Activated CD4-positive, alpha-beta T cell treated with anti-CD3 and anti-CD28 coated beads, Interleukin-2, Interleukin-4, amounts not matched to agents 100 ng/mL and 50 ng/mL, durations not matched to agents 16 hours and 8 hours (primary cell): ENCODE results near the gene TAF4.
"Not testable (repeated sequence)": the region's sequence is repeated elsewhere in the genome, so short reads cannot be mapped to it uniquely, and the experiment has no call there.

Source experiments
- DNase-seq: peaks from one replicate; pipeline ENCODE4 v3.0.0-alpha.2; 2020; ENCODE audit warnings: low spot score

The TAF4 gene

DNA sequence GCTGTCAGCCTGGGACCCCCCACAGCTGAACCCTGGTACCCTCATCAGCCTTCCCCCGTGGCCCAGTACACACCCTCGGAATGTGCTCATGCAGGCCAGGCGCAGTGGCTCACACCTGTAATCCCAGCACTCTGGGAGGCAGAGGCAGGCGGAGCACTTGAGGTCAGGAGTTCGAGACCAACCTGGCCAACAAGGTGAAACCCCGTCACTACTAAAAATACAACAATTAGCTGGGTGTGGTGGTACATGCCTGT lies 9.9 kb downstream of the TAF4 start:
- DNase-seq = not testable (repeated sequence)

DNA sequence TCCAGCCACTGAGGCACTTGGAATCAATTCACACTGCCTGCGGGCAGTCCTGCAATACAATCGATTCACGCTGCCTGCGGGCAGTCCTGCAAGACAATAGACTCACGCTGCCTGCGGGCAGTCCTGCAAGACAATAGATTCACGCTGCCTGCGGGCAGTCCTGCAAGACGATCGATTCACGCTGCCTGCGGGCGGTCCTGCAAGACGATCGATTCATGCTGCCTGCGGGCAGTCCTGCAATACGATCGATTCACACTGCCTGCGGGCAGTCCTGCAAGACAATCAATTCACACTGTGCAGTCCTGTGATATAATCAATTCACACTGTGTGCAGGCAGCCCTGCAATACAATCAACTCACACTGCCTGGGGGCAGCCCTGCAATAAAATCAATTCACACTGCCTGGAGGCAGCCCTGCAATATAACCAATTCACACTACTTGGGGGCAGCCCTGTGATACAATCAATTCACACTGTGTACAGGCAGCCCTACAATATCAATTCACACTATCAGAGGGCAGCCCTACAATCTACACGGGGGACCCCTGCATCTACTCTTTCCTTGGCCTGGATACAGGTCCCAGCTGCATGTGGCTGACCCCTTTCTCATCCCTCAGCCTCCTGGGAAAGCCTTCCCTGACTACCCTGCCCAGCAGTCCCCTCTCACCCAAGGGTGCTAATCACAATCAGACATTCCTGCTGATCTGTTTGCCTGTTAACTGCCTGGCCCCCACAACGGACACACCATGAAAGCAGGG lies 10.4 kb downstream of the TAF4 start:
- no peak for DNase-seq

DNA sequence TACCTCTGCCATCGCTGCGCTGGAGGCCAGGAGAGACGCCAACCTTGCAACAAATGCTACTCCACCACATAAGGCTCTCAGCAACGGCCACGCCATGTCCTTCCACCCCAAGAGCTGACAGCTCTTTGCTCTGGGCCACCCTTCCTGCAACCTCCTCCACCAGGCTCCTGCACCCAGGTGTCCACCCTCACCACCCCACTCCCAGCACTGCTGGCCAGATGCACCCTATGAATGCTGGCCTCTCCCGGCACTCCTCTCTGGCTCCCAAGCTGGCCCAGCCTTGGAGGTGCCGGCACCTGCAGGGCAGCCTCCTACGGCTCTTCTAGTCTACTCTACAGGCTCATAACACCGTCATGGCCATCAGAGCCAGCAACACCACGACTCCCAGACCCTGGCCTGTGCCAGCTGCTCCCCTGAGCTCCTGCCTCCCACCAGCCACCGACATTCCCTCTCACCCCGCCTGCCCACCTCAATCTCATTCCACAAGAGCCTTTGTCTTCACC lies 11.2 kb downstream of the TAF4 start:
- no peak for DNase-seq

DNA sequence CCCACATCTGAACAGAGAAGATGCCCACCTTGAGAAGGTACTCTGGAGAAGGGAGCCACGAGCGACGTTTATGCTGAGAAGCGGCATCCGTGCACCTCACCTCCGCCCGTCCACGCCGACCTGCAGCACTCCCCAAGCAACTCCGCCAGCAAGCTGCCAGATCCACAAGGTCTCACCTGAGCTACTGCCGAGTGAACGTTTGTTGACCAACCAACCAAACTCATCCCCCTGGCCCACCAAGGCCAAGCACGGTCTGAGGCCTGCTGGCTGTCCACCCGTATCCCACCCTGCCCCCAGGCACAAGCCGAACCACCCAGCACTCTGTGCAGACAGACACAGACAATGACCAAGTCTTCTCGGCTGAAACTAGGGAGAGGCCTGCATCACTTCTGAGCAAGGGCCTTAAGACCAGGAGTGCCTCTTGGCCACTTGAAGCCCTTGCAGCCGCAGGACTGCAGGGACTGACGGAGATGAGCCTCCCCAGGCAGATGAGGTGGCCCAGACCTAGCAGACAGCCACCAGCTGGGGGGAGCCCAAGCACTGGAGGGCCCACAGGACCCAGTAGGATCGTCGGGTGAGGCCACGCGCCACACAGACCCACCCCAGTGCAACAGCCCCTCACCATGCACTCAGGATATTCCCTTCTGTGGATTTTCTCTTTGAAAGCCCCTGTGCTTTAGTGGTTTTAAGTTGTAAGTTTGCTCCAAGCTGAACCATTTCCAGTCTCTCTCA lies 12.1 kb downstream of the TAF4 start:
- DNase-seq = no peak

DNA sequence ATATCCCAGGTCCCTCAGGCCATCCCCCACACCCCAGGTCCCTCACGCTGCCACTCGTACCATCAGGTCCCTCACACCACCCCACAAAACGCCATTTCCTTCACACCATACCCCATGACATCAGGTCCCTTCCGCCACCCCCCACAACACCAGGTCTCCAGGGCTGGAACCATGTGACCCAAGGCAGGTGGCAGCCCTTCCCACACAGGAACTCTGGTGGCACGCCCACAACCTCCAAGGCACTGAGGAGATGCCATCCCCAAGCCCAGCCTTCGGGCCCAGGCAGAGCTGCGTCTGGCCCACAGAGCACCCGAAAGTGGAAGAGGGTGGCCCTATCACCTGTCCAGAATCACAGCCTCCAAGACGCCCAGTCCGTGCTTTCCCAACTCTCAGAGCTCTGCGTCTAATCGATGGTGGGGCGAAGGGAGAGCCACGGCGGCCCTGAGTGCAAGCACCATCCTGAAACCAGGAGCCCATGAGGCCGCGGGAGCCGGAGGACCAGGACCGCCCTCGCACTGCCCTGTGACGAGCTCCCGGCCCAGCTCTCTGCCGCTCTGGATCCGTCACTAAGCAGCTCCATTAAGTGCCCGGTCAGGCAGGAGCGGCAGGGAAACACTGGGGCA lies 12.7 kb downstream of the TAF4 start:
- DNase-seq = no peak

DNA sequence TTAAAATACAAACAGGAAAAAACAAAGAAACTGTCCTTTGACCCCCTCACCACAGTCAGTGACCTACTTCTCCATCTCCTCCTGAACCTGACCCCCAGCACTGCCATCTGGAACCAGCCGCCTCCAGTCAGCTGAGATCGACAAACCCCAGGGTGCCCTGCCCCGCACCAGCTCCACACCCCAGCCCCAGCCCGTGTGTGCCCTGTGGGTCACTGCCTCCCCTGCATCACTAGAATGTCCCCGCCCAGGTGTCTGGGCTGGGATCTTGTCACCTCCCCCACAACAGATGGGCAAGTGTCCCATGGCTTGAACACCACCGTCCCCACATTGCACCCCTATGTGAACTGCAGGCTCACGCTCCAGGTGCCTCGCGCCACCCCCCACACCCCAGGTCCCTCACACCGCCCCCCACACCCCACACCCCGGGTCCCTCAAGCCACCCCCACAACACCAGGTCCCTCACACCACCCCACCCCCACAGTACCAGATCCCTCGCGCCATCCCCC lies 13.3 kb downstream of the TAF4 start:
- DNase-seq = no peak

DNA sequence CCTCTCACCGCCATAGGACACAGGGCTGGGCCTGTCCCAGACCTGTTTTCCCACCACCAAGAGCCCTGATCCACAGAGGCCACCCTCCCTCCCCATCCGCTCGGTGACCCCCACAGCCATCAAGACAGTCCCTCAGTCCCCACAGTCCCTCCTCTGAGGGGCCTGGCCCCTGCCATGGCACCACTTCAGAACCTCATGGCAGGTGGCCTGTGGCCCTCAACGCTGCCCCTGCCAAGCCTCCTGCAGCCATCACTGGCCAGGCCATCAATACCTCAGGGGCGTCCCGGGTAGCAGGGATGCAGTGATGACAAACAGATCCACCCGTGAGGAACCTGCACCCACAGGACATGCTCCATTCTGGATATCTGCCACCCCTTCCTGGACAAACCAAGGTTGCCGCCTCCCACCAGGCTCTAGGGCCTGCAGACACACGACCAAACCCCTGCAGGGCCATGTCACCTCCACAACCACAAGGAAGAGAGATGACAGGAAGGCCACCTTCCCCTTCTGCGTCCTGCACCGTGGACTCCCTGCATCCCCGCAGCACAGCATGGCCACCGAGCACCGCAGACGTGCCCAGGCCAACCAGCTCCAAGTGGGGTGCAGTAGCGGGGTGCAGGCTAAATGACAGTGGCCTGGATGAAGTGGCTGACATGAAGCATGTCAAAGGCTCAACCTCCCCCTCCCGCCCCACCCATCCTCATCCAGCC lies 14.0 kb downstream of the TAF4 start:
- DNase-seq = no peak

DNA sequence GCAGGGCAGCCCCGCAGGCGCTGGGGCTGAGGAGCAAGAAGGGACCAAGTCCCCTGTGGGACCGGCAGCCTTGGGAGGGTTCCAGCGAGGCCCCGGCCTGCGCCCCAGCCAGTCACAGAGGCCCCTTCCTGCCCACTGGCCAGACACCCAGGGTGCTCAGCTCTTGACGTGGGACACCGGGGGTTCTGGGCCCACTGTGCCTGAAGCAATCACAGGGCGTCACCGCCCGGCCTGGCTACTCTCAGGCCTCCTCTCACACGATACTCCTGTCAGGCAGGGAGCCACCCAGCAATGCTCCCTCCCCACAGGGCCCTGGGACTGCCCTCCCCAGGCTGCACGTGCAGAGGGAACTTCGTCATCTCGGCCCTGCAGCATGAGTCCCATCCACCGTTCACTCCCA lies 14.5 kb downstream of the TAF4 start:
- DNase-seq = no peak

DNA sequence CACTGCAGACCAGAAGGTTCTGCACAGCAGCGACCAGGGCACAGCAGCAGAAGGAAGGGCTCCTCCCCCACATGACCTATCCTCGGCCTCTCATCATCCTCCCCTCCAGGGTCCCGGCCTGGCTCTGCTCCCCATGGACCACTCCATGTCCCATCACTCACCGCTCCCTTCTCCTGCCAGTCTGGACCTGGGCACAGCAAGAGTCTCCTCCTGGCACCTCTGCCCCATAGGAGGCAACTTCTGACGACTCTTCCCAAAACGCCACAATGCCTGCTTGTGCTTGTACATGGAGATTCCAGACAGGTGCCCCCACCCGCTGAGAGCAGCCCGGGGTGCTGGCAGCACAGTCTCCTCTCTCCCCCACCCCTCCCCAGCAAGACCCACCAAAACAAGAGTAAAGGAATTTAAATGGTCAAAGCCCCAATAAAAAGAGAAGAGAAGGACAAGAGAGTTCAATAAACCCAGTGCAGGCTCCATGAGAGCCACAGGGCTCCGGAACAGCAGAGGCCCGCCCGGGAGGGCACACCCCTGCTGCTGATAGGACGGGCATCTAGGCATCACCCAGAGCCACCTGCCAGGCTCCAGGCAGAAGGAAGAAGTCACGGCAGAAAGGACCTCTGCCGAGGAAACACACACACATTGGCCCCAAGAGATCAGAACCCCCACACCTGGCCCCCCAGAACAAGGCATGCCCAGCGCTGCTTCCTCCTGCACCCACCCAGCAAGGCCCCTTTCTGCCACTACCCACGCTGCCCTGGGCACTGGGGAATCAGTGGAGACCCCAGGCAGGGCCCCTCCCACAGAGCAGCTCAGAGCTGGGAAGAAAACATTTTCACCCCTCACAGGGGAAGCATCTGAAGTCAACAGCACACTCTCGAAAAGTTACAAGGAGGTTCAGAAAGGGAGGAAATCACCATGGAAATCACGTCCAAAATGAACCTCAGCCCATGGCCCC lies 15.2 kb downstream of the TAF4 start:
- no peak for DNase-seq

DNA sequence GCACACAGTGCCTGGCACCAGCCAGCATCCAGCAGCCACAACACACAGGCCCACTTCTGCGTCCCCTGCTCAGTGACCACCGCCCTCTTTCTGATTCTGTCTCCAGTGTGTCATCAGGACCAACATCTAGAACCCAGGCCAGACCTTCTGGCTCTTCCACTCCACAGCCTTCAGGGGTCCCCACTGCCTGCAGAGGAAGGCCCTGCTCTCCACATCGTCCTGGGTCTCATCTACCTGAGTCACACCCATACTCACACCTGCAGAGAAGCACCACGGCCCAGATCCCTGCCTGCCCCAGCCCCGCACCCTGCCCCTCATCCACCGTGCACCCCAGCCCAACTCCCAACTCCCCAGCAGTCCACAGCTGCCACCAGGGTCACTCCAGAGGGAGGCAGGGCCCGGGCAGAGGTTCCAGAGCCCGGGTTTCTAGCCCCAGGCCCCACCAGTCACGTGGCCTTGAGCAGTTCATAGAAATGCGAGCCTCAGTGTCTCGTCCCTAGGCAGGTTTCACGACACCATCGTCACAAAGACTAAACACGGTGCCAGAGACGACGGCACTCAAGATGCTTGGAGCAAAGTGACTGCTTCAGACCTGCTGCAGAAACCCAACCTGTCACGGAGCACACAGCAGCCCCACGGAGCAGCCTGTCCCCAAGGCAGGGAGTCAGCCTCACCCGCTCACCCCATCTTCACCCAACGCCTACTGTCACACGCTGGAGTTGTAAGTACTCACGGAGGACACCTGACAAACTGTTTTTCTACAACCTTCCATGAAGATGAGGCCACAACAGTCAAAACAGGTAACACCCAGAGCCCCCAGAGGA lies 16.1 kb downstream of the TAF4 start:
- DNase-seq = no peak

DNA sequence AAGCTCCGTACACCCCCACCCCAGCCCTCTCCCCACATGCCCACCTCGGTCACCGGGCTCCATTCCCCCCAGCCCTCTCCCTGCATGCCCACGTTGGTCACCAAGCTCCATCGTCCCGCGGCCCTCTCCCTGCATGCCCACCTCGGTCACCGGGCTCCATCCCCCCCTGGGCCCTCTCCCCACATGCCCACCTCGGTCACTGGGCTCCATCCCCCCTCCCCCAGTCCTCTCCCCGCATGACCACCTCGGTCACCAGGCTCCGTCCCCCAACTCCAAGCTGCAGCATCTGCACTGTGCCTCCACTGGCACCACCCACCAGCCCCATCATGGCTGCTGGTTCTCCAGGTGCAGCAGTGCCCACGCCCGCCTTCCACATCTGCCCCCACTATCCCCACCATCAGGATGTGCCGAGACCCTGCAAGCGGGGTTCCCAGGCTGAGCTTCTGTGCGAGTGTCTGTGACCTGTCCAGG lies 16.8 kb downstream of the TAF4 start:
- no peak for DNase-seq

DNA sequence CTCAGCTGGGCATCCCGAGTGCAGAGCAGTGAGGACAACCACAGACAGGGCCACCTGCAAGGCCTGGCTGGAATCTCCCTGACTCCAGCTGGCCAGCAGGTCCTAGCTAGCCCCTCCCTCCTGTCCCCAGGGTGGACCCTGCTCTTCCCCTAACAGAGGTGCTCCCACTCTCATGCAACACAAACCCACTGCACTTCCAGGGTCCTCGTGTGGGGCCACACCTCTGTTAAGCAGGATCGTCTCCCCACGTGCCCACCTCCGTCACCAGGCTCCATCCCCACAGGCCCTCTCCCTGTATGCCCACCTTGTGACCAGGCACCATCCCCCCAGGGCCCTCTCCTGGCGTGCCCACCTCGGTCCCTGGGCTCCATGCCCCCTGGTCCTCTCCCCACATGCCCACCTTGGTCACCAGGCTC lies 17.3 kb downstream of the TAF4 start:
- DNase-seq = no peak

DNA sequence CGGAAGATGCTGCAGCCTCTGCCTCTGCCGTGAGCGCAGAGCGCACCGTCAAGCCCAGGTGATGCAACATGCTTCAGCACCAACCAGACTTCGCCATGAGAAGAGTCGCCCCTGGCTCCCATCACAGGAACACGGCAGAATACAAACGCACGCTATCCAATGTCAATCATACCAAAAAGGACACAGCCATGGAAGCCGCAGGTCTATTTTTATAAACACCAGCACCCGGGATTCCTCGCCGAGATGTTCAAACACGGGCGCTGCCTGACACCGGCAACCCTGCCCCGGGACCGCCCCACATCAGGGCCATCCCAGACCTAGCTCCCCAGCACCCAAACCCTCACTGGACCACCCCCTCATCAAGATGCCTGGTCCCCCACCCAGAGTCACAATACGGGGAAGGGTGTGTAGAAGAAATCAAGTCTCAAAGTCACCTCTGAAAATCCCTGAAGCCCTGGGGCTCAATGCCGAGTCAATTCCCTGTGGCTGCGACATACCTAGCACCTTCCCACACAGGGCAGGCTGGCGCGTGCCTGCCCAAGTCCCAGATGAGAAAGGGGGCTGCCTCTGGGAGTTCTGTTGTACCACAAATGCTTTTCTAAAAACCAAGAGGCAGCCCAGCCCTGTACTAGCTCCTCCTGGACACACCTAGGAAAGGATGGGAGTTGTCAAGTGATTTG lies 17.9 kb downstream of the TAF4 start:
- DNase-seq = no peak

DNA sequence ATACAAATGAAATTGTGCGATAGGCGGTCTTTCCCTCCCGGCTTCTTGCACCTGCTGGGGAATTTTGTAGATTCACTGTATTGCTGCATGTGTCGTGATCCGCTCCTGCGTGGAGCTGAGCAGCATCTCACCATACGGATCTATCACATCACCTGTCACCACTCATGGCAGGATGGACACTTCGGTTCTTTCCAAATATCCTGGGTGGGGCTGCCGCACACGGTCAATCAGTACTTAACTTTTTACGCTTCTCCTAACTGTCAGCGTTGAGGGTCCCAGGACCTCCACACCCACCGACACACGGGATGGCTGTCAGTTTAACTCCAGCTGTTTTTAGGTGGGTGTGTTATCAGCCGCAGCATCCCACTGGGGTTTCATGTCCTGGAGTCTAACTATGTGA lies 19.2 kb downstream of the TAF4 start:
- no peak for DNase-seq

DNA sequence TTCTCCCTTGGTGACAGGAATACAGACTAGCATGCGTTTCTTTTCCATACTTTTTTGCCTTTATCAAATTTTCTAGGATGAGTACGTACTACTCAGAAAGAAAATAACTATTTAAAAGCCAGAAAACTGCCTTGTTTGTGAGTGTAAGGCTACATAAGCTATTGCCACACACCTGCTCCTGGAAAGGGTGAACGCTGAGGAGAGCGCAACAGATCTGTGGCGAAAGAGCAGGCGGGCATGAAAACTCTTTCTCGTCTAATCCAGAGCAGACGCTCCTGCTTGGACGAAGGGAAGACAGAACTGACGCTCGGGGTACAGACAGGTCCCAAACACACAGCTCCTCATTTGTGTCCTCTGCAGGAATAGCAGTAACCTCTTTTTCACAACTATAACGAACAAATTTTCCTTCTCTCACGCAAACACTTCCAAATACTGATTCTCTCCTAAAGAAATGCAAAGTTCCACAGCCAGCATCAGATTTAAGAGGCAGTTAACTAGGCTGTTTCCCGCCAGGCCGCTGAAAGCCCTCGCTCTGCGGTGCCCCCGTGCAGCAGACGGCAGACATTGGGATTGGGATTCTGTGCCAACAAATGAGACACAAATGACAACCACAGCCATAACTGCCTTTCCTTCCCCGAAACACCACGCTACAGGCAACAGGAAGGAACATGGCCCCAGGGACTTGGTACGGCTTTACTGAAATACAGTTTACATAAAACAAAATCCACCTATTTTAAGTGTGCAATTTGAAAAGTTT lies 20.0 kb downstream of the TAF4 start:
- no peak for DNase-seq

DNA sequence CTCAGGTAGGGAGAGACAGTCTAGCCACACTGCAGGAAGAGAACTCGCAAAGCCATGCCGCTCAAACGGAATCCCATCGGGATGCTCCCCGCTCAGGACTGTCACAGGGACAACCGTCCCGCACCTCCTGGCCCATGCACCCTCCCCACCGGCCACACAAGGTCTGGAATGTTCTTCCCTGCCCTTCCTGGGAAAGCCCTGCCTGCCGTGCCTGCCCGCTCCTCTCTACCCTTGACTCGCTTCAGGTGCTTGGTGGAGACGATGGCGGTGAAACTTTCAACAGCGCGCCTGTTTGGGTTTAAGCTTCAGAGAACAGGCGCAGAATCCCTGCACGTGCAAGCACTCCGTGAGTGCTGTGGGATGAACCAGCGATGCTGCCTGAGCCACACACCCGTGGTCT lies 20.6 kb downstream of the TAF4 start:
- no peak for DNase-seq

DNA sequence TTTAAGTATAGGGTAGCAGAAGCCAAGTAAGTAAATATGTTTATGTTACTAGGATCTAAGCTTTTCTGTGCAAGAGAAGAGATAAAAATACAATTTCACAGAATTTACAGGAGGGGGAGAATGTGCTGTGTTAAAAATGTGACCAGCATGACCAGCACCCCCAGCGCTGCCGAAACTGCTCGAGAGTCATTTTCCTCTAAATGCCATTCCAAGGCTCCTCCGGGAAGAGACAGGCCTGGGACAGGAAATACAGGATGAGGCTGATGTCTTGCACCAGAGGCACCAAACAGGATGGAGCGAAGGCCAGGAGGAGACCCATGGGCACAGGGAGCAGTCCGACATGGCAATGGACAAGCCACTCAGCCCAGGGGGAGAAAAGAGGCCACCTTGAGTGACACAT lies 21.1 kb downstream of the TAF4 start:
- no peak for DNase-seq

DNA sequence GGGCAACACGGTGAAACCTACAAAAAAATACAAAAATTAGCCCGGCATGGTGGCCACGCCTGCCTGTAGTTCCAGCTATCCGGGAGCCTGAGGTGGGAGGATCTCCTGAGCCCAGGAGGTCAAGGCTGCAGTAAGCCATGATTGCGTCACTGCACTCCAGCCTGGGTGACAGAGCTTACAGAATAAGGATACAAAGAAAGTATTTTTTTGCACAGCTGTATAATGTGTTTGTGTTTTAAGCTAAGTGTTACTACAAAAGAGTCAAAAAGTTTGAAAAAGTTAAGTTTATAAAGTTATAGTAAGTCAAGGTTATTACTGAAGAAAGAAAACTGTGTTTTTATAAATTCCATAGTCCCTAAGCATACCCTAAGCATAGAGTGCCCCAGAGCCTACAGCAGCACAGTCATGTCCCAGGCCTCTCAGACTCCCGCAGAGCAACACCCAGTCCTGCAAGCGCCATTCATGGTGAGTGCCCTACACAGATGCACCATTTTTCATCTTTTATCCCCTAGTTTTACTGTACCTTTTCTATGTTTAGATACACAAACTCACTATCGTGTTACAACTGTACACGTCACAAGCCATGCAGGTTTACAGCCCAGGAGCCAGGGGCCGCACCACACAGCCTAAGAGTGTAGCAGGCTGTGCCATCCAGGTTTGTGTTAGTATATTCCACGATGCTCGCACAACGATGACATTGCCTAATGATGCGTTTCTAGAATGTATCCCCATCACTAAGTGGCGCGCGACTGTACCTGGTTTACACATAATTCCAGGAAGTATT lies 22.4 kb downstream of the TAF4 start:
- no peak for DNase-seq
